Measurements from ENCODE around the gene FBRSL1. TPM values are rescaled to one million over a fixed set of nuclear protein-coding genes. Genes with fewer than 3 reads are reported as not detected.

Gene FBRSL1
- total RNA-seq, 1 experiment from 2014 or later, result 96.1 TPM

GRCh38 chr12:132534076-132534475 lies 44.1 kb downstream of the FBRSL1 start:
- ChIA-PET CTCF (no interaction called here), POLR2A (no interaction called here)
- no peak for DNase-seq
- Histone ChIP-seq H3K4me3 (ENCODE audit: low read depth, low read length) (no peak overlapping the region), H3K4me1 (no peaks in the 10 kb centered on the region), H3K27me3 (replicated peaks; ENCODE audit: control insufficient read depth, insufficient read depth, low read length) (no peaks in the 10 kb centered on the region), H3K36me3 (ENCODE audit: control insufficient read depth, insufficient read depth, low read length) (no peaks in the 10 kb centered on the region), H3K9me3 (peaks cover 9% of the 10 kb centered on the region; the same call in 1 of the 2 replicates)
- no TSS peak for BruUV-seq (replicated peaks)
- Mint-ChIP-seq H3K36me3 (ENCODE audit: insufficient read depth, unreplicated experiment) (peaks cover 17% of the 10 kb centered on the region), H3K4me1 (ENCODE audit: low read depth, unreplicated experiment) (no peaks in the 10 kb centered on the region), H3K4me3 (ENCODE audit: unreplicated experiment) (no peak overlapping the region), H3K9me3 (ENCODE audit: unreplicated experiment) (peaks cover 18% of the 10 kb centered on the region), H3K27ac (ENCODE audit: unreplicated experiment) (no peak overlapping the region), H3K27me3 (ENCODE audit: insufficient read depth, unreplicated experiment) (no peaks in the 10 kb centered on the region)
- intact Hi-C loops (cut with micrococcal nuclease; ENCODE audit: unreplicated experiment), result no loop called here
- TF ChIP-seq CTCF (IDR thresholded peaks at IDR 0.05; ENCODE audit: insufficient read depth in 1 of 2, low read depth in 1 of 2, low read length in 1 of 2, severe bottlenecking in 1 of 2, unreplicated experiment in 1 of 2), result no peak

- no peak for TF ChIP-seq CTCF (IDR thresholded peaks at IDR 0.05; ENCODE audit: insufficient read depth in 1 of 2, low read depth in 1 of 2, low read length in 1 of 2, severe bottlenecking in 1 of 2, unreplicated experiment in 1 of 2)
- no peaks in the 10 kb centered on the region for H3K4me1 ChIP-seq
- peaks cover 9% of the 10 kb centered on the region; the same call in 1 of the 2 replicates for H3K9me3 ChIP-seq
- no peak for DNase-seq
- no peaks in the 10 kb centered on the region for H3K36me3 ChIP-seq (ENCODE audit: control insufficient read depth, insufficient read depth, low read length)
- Mint-ChIP-seq H3K4me3 (ENCODE audit: unreplicated experiment) (no peak overlapping the region), H3K36me3 (ENCODE audit: insufficient read depth, unreplicated experiment) (peaks cover 11% of the 10 kb centered on the region), H3K4me1 (ENCODE audit: low read depth, unreplicated experiment) (no peaks in the 10 kb centered on the region), H3K9me3 (ENCODE audit: unreplicated experiment) (peaks cover 18% of the 10 kb centered on the region), H3K27ac (ENCODE audit: unreplicated experiment) (no peak overlapping the region), H3K27me3 (ENCODE audit: insufficient read depth, unreplicated experiment) (no peaks in the 10 kb centered on the region)
- no peaks in the 10 kb centered on the region for H3K27me3 ChIP-seq (replicated peaks; ENCODE audit: control insufficient read depth, insufficient read depth, low read length)
- intact Hi-C loops (cut with micrococcal nuclease; ENCODE audit: unreplicated experiment), result no loop called here
- CTCF ChIA-PET, result no interaction called here
- BruUV-seq (replicated peaks), result no TSS peak
- no peak overlapping the region for H3K4me3 ChIP-seq (ENCODE audit: low read depth, low read length)
- POLR2A ChIA-PET, result no interaction called here
Measured at GRCh38 chr12:132535019-132535418, 45.1 kb downstream of the FBRSL1 start.

- H3K9me3 Mint-ChIP-seq (ENCODE audit: unreplicated experiment), result peaks cover 18% of the 10 kb centered on the region
- Histone ChIP-seq H3K36me3 (ENCODE audit: control insufficient read depth, insufficient read depth, low read length) (no peaks in the 10 kb centered on the region), H3K4me3 (ENCODE audit: low read depth, low read length) (no peak overlapping the region), H3K9me3 (peaks cover 9% of the 10 kb centered on the region; the same call in 1 of the 2 replicates), H3K4me1 (no peaks in the 10 kb centered on the region), H3K27me3 (replicated peaks; ENCODE audit: control insufficient read depth, insufficient read depth, low read length) (no peaks in the 10 kb centered on the region)
- H3K27me3 Mint-ChIP-seq (ENCODE audit: insufficient read depth, unreplicated experiment), result no peaks in the 10 kb centered on the region
- peaks cover 11% of the 10 kb centered on the region for H3K36me3 Mint-ChIP-seq (ENCODE audit: insufficient read depth, unreplicated experiment)
- CTCF ChIA-PET, result no interaction called here
- H3K27ac Mint-ChIP-seq (ENCODE audit: unreplicated experiment), result no peak overlapping the region
- H3K4me1 Mint-ChIP-seq (ENCODE audit: low read depth, unreplicated experiment), result no peaks in the 10 kb centered on the region
- TF ChIP-seq CTCF (IDR thresholded peaks at IDR 0.05; ENCODE audit: insufficient read depth in 1 of 2, low read depth in 1 of 2, low read length in 1 of 2, severe bottlenecking in 1 of 2, unreplicated experiment in 1 of 2), result no peak
- no peak overlapping the region for H3K4me3 Mint-ChIP-seq (ENCODE audit: unreplicated experiment)
- no peak for DNase-seq
- POLR2A ChIA-PET, result no interaction called here
- intact Hi-C loops (cut with micrococcal nuclease; ENCODE audit: unreplicated experiment), result no loop called here
- no TSS peak for BruUV-seq (replicated peaks)
Measured at GRCh38 chr12:132536102-132536876, 46.3 kb downstream of the FBRSL1 start.

All from Caco-2 (cell line).